Measurements from ENCODE around the gene KRIT1.

Gene KRIT1

GRCh38 chr7:92253251-92253650 lies 7.5 kb upstream of the KRIT1 start:
- TF ChIP-seq, protein P1, sequence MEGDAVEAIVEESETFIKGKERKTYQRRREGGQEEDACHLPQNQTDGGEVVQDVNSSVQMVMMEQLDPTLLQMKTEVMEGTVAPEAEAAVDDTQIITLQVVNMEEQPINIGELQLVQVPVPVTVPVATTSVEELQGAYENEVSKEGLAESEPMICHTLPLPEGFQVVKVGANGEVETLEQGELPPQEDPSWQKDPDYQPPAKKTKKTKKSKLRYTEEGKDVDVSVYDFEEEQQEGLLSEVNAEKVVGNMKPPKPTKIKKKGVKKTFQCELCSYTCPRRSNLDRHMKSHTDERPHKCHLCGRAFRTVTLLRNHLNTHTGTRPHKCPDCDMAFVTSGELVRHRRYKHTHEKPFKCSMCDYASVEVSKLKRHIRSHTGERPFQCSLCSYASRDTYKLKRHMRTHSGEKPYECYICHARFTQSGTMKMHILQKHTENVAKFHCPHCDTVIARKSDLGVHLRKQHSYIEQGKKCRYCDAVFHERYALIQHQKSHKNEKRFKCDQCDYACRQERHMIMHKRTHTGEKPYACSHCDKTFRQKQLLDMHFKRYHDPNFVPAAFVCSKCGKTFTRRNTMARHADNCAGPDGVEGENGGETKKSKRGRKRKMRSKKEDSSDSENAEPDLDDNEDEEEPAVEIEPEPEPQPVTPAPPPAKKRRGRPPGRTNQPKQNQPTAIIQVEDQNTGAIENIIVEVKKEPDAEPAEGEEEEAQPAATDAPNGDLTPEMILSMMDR (IDR thresholded peaks at IDR 0.05; ENCODE audit: insufficient read depth, low read length, missing control alignments) = no peak
- CTCF ChIA-PET = interaction anchor here (1.6 kb wide), 1 partner anchor 194 kb away, joined by 5 read pairs; the partner anchor contains the start of gene GATAD1
- no peak for DNase-seq (ENCODE audit: low read depth, low spot score)
- H3K4me3 ChIP-seq (ENCODE audit: low read depth, low read length) = no peak overlapping the region
- POLR2A ChIA-PET = no interaction called here

GRCh38 chr7:92251181-92251580 lies 5.5 kb upstream of the KRIT1 start:
- CTCF ChIA-PET = no interaction called here
- TF ChIP-seq, protein P1 (IDR thresholded peaks at IDR 0.05; ENCODE audit: insufficient read depth, low read length, missing control alignments) = no peak
- POLR2A ChIA-PET = no interaction called here

GRCh38 chr7:92250603-92251002 lies 4.9 kb upstream of the KRIT1 start:
- CTCF ChIA-PET = interaction anchor here (1.3 kb wide), 1 partner anchor 71 kb away, joined by 3 read pairs; the partner anchor contains the start of gene LRRD1
- no peak for DNase-seq (ENCODE audit: low read depth, low spot score)
- POLR2A ChIA-PET = no interaction called here
- TF ChIP-seq, protein P1 (IDR thresholded peaks at IDR 0.05; ENCODE audit: insufficient read depth, low read length, missing control alignments) = no peak
- no peak overlapping the region for H3K4me3 ChIP-seq (ENCODE audit: low read depth, low read length)

More at GRCh38 chr7:92251181-92251580, 5.5 kb upstream of the KRIT1 start:
- H3K4me3 ChIP-seq (ENCODE audit: low read depth, low read length) = no peak overlapping the region
- DNase-seq (ENCODE audit: low read depth, low spot score) = no peak

GRCh38 chr7:92246360-92247101 lies 817 bp upstream of the KRIT1 start:
- ChIA-PET CTCF (interaction anchor here (1.1 to 3.0 kb wide), 4 partner anchors 47 to 200 kb away, joined by 3 to 22 read pairs (median 8); partner anchors contain the start of genes GATAD1 and LRRD1), POLR2A (interaction anchor here (1.1 to 1.7 kb wide), 3 partner anchors 8 to 202 kb away, joined by 4 to 6 read pairs (median 6); partner anchors contain the start of gene GATAD1)
- no peak for DNase-seq (ENCODE audit: low read depth, low spot score)

DNA sequence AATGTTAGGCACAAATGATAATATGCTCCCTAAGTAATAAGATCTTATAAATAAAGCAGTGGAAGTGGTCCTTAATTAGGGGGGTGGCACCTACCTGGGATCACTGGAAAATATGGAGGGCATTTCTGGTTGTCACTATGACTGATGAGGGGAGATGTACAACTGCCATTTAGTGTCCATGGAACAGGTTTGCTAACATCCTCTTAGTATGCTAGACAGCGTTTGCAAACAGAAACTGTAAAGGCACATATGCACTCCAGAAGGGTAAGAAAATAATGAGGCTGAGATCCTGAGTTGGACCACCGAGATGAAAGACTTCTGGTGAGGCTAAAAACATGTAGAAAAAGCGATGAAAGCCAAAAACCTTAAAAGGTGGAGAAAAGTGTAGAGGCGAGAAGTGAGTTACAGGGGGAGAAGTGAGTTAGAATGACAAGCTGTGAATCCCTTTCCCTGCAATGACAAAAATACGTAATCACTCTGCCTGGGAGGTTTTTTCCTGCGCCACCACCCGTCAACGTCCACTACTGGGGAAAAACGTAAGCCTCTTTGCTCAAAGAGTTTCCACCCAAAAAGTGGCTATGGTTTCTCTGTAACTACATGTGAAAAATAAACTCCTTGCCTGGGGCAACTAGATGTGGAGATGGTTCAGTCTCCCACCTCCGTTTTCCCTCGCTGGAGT lies 767 bp downstream of the KRIT1 start:
- no peak for DNase-seq (ENCODE audit: low read depth, low spot score)
- TF ChIP-seq, protein P1 (IDR thresholded peaks at IDR 0.05; ENCODE audit: insufficient read depth, low read length, missing control alignments) = no peak
- peak overlapping the region; percentile 82 for H3K4me3 ChIP-seq (ENCODE audit: low read depth, low read length)
- CTCF ChIA-PET = interaction anchor here (1.4 to 3.0 kb wide), 4 partner anchors 65 to 202 kb away, joined by 3 to 22 read pairs (median 8); partner anchors contain the start of genes GATAD1 and LRRD1
- POLR2A ChIA-PET = interaction anchor here (1.1 to 1.7 kb wide), 2 partner anchors 10 to 202 kb away, joined by 6 read pairs; partner anchors contain the start of gene GATAD1

More at GRCh38 chr7:92246360-92247101, 817 bp upstream of the KRIT1 start:
- TF ChIP-seq, protein P1 (IDR thresholded peaks at IDR 0.05; ENCODE audit: insufficient read depth, low read length, missing control alignments) = no peak
- peak overlapping the region; percentile 82 for H3K4me3 ChIP-seq (ENCODE audit: low read depth, low read length)

DNA sequence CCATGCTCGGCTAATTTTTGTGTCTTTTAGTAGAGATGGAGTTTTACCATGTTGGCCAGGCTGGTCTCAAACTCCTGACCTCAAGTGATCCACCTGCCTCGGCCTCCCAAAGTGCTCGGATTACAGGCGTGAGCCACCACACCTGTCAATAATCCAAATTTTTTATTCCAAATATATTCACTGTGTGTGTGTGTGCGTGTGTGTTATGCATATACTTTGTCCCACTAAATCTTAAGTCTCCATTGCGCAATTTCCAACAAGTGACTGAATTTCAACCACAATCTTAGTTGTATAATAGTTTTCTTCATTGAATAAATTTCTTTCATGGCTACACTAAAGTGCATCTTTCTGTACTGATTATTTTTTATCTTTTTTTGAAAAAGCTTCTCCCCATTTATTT lies 2.7 kb downstream of the KRIT1 start:
- DNase-seq (ENCODE audit: low read depth, low spot score) = no peak
- ChIA-PET CTCF (interaction anchor here (1.2 kb wide), 1 partner anchor 63 kb away, joined by 3 read pairs; no protein-coding TSS in a partner anchor), POLR2A (no interaction called here)
- TF ChIP-seq, protein P1 (IDR thresholded peaks at IDR 0.05; ENCODE audit: insufficient read depth, low read length, missing control alignments) = no peak
- H3K4me3 ChIP-seq (ENCODE audit: low read depth, low read length) = no peak overlapping the region
